Fibroblast of skin of right biceps (primary cell): ENCODE measurements around the gene SKIC2.
"Not testable (repeated sequence)": the region's sequence is repeated elsewhere in the genome, so short reads cannot be mapped to it uniquely, and the experiment has no call there.

Source experiments
- DNase-seq: peaks from one replicate; pipeline ENCODE4 v3.0.0-alpha.2; 2013

Gene SKIC2

GRCh38 chr6:31958741-31959739 lies at the start of gene SKIC2, which contains the start of gene NELFE:
Gene SKIC2 (plus strand): TSS chr6:31959175. CDS start chr6:31959193, 18 bp downstream.
Gene NELFE (minus strand): TSS chr6:31958971. CDS start chr6:31958446, 525 bp downstream.
- peak; percentile 98 for DNase-seq

GRCh38 chr6:31909298-31909697 lies 49.7 kb upstream of the SKIC2 start:
- DNase-seq = not testable (repeated sequence)

GRCh38 chr6:31911826-31912585 lies 47.0 kb upstream of the SKIC2 start:
- no peak for DNase-seq

DNA sequence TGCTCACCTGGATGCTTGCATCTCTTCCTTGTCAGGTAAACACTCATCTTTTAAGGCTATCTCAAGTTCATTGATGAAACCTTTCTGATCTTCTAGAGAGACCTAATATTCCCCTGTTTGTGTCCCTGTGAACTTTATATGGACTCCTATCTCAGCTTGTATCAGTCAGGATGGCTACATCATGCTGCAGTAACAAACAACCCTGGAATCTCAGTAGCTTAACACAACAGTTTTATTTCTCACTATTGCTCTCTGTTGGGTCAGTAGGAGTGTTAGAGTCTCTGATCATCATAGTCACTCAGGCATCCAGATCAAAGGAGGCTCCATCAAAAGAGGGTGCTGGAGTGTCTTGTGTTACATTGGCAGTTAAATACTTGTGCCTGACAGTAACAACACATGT lies 43.6 kb upstream of the SKIC2 start:
- no peak for DNase-seq

GRCh38 chr6:31915756-31916155 lies 43.2 kb upstream of the SKIC2 start:
- DNase-seq = no peak

GRCh38 chr6:31918069-31918720 lies 40.8 kb upstream of the SKIC2 start:
- no peak for DNase-seq

- no peak for DNase-seq
Observed at GRCh38 chr6:31919624-31920303, 39.2 kb upstream of the SKIC2 start.

DNA sequence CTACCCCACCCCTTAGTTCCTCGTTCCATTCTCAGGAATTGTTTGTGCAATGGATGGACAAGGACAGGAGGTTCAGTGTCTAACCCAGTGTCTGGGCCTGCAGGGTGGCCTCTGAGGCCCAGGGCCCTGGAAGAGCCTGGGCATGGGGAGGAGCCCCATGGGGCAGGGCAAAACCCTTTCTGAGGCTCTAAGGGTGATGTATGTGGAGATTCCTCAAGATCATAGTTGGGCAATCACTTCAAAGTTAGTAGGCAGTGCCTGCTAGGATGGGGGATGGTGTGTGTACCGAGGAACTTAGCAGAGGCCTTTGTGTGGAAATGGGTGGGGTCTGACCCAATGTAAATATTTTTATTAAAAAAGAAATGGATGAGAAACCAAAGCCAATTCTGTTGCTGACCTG lies 38.2 kb upstream of the SKIC2 start:
- no peak for DNase-seq

- DNase-seq = no peak
Observed at GRCh38 chr6:31922942-31923341, 36.0 kb upstream of the SKIC2 start.

GRCh38 chr6:31927242-31927862 lies 31.6 kb upstream of the SKIC2 start, which contains the start of gene C2:
Gene C2 (plus strand): TSS chr6:31927717. CDS start chr6:31927753, 36 bp downstream.
- DNase-seq = no peak

GRCh38 chr6:31927863-31928671 lies 30.9 kb upstream of the SKIC2 start:
- no peak for DNase-seq

DNA sequence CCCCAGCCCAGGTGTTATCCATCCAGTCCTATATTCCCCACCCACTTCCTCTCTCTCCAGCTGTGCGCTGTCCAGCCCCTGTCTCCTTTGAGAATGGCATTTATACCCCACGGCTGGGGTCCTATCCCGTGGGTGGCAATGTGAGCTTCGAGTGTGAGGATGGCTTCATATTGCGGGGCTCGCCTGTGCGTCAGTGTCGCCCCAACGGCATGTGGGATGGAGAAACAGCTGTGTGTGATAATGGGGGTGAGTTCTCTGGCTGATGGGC lies 30.4 kb upstream of the SKIC2 start:
- no peak for DNase-seq

GRCh38 chr6:31930962-31931361 lies 28.0 kb upstream of the SKIC2 start:
- no peak for DNase-seq

GRCh38 chr6:31932137-31932536 lies 26.8 kb upstream of the SKIC2 start:
- DNase-seq = not testable (repeated sequence)

- no peak for DNase-seq
Observed at GRCh38 chr6:31933537-31933936, 25.4 kb upstream of the SKIC2 start.

DNA sequence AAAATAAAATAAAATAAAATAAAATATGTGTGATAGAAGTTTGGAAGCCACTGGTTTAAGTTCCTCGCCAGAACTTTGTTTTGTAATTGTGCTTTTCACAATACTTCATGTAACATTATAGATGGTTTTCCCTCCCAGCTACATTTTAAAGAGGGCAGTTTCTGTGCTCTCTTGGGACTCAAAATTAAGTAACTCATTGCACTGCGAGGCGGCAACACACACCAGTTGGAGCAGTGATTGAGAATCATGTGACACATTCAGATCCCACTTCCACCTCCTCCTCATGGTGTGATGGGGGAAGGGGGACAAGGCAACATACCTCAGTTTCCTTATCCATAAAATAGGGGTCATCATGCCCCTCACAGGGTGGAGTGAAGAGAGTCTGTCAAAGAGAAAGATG lies 24.0 kb upstream of the SKIC2 start:
- no peak for DNase-seq

GRCh38 chr6:31935823-31936222 lies 23.2 kb upstream of the SKIC2 start:
- DNase-seq = no peak

DNA sequence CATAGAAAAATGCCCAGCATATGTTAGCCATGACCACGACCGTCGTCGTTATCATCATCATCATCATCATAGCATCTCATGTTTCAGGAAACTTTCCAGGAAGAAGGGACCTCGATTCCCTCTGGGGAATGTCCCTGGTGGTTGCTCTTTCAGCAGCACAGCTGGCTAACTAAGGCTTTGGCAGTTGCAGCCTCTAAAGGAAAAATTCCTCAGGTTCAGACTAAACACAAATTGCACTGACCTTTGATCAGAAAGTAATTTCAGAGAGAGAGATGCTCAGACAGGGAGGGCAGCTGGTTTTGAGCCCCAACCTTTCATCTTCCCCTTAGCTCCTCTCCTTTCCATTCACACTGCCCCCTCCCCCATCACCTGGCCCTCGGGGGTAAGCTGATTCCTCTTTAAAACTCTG lies 18.7 kb upstream of the SKIC2 start:
- DNase-seq = peak; percentile 28

GRCh38 chr6:31943742-31944141 lies 15.2 kb upstream of the SKIC2 start:
- DNase-seq = no peak

DNA sequence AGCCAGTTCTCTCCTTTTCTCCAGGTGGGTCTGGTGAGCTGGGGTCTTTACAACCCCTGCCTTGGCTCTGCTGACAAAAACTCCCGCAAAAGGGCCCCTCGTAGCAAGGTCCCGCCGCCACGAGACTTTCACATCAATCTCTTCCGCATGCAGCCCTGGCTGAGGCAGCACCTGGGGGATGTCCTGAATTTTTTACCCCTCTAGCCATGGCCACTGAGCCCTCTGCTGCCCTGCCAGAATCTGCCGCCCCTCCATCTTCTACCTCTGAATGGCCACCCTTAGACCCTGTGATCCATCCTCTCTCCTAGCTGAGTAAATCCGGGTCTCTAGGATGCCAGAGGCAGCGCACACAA lies 13.8 kb upstream of the SKIC2 start:
- no peak for DNase-seq
